GM20000 (cell line): ENCODE results near the gene HOXA13.

Source experiments
- DNase-seq: peaks from one replicate; pipeline ENCODE4 v3.0.0; 2012; ENCODE audit warnings: low spot score
- TF ChIP-seq, protein P1 (sequence below): IDR thresholded peaks from 2 replicates; pipeline ENCODE4 v1.5.1; 2012; ENCODE audit warnings: mild to moderate bottlenecking, control low read depth; ENCODE audit errors: extremely low read depth, missing control alignments

Gene HOXA13

DNA sequence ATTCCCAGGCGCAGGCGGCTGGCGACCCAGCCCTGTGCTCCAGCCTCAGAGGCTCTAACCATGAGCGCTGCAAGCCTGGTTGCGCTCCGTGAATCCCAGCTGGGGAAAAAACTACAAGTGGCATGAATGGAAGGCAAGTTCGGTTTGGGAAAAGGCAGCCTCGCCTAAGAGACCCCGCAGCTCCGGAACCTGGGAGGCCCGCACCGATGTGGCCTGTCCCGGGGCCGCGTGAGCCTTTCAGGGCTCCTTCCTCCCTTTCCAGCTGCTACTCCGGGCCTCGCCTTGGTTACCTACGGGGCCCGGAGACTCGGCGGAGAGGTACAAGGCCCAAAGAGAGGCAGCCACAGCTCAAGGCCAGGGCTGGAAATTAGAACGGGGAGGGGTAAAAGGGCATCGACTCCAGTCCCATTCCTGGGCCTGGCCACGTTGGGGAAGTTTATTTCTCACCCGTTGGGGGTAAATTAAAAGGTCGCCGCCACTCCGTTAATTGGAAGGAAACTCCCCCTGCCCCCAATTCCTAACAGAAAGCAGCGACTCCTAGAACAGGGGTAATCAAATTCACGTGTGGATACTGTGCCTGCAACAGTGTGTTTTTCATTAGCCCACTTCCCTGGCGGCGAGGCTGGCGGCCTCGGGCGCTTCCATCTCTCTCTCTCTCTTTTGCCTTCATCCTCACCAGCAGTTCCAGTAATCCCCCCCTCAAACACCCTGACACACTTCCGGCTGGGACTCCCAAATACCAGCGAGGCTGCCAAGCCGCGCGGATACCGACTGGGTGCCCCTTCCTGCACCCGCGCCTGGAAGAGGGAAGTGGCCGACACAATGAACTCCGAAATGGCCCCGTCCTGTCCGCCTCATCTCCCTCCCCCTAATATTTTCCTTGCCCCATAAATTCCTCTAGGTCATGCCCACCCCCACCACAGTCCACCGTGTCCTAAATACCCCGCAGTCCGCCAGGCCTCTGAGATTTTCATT is 33.1 kb downstream of the HOXA13 start:
- DNase-seq = no peak
- TF ChIP-seq, protein P1, sequence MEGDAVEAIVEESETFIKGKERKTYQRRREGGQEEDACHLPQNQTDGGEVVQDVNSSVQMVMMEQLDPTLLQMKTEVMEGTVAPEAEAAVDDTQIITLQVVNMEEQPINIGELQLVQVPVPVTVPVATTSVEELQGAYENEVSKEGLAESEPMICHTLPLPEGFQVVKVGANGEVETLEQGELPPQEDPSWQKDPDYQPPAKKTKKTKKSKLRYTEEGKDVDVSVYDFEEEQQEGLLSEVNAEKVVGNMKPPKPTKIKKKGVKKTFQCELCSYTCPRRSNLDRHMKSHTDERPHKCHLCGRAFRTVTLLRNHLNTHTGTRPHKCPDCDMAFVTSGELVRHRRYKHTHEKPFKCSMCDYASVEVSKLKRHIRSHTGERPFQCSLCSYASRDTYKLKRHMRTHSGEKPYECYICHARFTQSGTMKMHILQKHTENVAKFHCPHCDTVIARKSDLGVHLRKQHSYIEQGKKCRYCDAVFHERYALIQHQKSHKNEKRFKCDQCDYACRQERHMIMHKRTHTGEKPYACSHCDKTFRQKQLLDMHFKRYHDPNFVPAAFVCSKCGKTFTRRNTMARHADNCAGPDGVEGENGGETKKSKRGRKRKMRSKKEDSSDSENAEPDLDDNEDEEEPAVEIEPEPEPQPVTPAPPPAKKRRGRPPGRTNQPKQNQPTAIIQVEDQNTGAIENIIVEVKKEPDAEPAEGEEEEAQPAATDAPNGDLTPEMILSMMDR = no peak

DNA sequence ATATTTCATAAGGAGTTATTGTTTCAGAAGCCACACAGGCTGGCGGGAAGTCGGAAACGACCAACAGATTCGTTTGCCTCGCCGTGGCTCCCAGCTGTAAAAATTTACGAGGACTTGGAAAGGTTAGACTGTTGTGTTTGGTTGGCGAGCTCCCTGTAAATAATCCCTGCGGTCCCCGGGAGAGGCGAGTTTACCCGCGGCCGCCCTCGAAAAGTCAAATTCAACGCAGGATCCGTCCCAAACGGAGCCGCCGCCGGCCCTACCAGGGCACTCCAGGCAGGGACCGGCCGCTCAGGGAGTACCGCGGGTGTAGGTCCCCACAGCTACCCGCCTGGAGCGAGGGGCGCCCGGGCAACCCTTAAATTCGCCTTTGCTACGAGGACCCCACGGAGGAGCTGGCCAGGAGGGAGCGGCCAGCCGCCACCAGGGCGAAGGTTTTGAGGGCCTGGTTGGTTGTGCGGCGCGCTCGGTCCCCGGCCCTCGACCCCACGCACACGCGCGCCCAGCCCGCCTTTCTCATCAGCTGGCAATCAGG is 33.8 kb downstream of the HOXA13 start:
- TF ChIP-seq, protein P1 = no peak
- DNase-seq = no peak

DNA sequence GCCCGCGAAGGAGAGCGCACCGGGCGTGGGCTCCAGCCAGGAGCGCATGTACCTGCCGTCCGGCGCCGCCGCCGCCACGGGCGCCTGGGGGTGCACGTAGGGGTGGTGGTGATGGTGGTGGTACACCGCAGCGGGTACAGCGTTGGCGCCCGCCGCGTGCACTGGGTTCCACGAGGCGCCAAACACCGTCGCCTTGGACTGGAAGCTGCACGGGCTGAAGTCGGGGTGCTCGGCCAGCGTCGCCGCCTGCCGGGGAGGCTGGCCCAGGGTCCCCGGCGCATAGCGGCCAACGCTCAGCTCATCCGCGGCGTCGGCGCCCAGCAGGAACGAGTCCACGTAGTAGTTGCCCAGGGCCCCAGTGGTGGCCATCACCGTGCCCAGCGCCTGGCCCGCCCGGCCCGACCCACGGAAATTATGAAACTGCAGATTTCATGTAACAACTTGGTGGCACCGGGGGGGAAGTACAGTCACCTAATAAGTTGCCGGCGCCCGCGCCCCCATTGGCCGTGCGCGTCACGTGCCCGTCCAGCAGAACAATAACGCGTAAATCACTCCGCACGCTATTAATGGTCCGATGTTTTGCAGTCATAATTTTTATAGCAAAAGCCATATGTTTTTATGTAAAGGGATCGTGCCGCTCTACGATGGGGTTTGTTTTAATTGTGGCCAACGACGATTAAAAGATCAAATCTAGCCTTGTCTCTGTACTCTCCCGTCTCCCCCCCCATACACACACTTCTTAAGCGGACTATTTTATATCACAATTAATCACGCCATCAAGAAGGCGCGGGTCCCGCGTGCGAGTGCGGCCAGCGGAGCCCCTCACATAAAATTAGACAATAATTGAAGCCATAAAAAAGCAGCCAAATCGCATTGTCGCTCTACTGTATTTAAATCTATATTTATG is 34.5 kb downstream of the HOXA13 start, which contains the start of gene HOXA9:
HOXA9 (minus strand) TSS at position 449 of the 907 bp plus-strand sequence; CDS start at position 369, 80 bp downstream.
- TF ChIP-seq, protein P1 = no peak

DNA sequence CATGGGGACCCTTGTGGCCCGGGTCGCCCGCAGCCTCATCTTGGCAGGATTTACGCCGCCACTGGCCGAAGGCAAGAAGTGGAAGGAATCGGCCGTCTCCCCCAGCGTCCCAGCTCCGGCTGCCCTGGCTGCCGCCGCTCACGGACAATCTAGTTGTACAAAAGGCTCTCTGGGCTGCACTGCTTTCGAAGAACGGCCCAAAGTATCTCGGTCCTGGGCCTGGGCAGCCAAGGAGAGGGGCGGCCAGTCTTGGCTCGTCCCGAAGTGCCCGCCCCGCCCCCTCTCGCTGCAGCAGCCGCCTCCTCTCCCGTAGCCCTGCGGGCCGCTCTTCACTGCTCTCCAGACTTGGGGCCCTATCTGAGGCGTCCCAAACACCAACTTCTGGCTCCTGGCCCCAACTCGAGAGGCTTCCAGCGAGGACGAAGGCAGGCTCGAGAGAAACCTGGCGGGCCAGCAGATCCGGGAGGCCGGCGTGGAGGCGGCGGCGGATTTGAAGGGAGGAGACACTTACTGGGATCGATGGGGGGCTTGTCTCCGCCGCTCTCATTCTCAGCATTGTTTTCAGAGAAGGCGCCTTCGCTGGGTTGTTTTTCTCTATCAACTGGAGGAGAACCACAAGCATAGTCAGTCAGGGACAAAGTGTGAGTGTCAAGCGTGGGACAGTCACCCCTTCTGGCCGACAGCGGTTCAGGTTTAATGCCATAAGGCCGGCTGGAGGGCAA is 35.4 kb downstream of the HOXA13 start:
- DNase-seq = no peak
- TF ChIP-seq, protein P1 = no peak

More for the DNA sequence above, 34.5 kb downstream of the HOXA13 start, which contains the start of gene HOXA9:
- no peak for DNase-seq

DNA sequence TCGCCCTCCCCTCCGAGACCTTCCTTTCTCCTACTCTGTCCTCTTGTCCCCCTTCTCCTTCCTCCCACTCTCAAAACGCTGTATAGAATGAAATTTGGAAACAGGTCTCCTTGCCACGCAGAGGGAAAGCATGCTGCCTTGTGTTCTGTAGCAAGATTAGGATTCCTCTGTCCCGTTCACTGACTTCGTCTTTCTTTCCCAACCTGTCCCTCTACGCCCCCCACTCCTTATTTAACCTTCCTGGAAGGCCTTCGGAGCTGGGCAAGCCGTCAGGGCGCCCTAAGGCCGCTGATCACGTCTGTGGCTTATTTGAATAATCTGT is 35.9 kb downstream of the HOXA13 start:
- no peak for DNase-seq
- TF ChIP-seq, protein P1 = no peak

DNA sequence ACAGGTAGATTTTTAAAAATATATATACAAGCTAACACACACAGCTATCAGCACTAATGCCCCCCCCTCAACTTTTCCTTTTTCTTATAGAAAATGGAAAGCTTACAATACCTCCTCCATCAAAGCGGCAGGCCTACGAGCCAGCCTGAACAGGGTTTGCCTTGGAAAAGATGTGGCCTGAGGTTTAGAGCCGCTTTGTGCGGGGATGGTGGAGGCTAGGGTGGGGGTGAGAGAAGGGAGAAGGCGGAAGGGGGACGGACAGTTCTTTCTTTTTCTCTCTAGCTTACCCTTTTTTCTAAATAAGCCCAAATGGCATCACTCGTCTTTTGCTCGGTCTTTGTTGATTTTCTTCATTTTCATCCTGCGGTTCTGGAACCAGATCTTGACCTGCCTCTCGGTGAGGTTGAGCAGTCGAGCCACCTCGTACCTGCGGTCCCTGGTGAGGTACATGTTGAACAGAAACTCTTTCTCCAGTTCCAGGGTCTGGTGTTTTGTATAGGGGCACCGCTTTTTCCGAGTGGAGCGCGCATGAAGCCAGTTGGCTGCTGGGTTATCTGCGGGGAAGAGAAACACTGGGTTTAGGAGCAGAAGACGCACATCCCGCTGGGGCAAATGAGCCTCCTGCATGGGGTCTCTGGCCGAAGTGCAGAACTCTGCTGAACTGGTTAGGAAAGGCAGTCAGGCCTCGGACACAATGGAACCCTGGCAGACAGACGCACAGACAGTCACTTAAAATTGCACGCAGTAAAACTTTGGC is 36.4 kb downstream of the HOXA13 start:
- TF ChIP-seq, protein P1 = no peak

More for the DNA sequence above, 36.4 kb downstream of the HOXA13 start:
- no peak for DNase-seq
